GM19324 (cell line): ENCODE results near the gene RANBP17.

Experiments used
- ATAC-seq: cut with Tn5 transposase; IDR thresholded peaks from one replicate; pipeline ENCODE4 v1.9.1; 2021; ENCODE audit warnings: mild to moderate bottlenecking, moderate library complexity; ENCODE audit not compliant: unreplicated experiment, low FRiP score

RANBP17 gene

GRCh38 chr5:171223927-171224326, 362.1 kb downstream of the RANBP17 start:
- ATAC-seq, result no peak

GRCh38 chr5:171226096-171226754, 364.4 kb downstream of the RANBP17 start:
- no peak for ATAC-seq

- no peak for ATAC-seq
Measured at GRCh38 chr5:171226864-171227263, 365.0 kb downstream of the RANBP17 start.

GRCh38 chr5:171236651-171237050, 374.8 kb downstream of the RANBP17 start:
- no peak for ATAC-seq

- ATAC-seq, result no peak
Measured at GRCh38 chr5:171242521-171242920, 380.7 kb downstream of the RANBP17 start.

- ATAC-seq, result no peak
Measured at GRCh38 chr5:171246231-171246630, 384.4 kb downstream of the RANBP17 start.

GRCh38 chr5:171249460-171249859, 387.6 kb downstream of the RANBP17 start:
- ATAC-seq, result no peak

GRCh38 chr5:171250738-171251137, 388.9 kb downstream of the RANBP17 start:
- ATAC-seq, result no peak

- no peak for ATAC-seq
Measured at GRCh38 chr5:171251519-171251918, 389.7 kb downstream of the RANBP17 start.

- no peak for ATAC-seq
Measured at GRCh38 chr5:171252674-171253073, 390.9 kb downstream of the RANBP17 start.

- ATAC-seq, result no peak
Measured at GRCh38 chr5:171258737-171259415, 397.1 kb downstream of the RANBP17 start.

- no peak for ATAC-seq
Measured at GRCh38 chr5:171261361-171261760, 399.5 kb downstream of the RANBP17 start.

GRCh38 chr5:171261904-171262303, 400.1 kb downstream of the RANBP17 start:
- ATAC-seq, result no peak

- ATAC-seq, result no peak
Measured at GRCh38 chr5:171263181-171263580, 401.4 kb downstream of the RANBP17 start.

- no peak for ATAC-seq
Measured at GRCh38 chr5:171264843-171265242, 403.0 kb downstream of the RANBP17 start.

- no peak for ATAC-seq
Measured at GRCh38 chr5:171268700-171269620, 407.1 kb downstream of the RANBP17 start.

- no peak for ATAC-seq
Measured at GRCh38 chr5:171269717-171270116, 407.9 kb downstream of the RANBP17 start.

- ATAC-seq, result no peak
Measured at GRCh38 chr5:171270136-171270535, 408.3 kb downstream of the RANBP17 start.

- no peak for ATAC-seq
Measured at GRCh38 chr5:171271798-171272197, 410.0 kb downstream of the RANBP17 start.

GRCh38 chr5:171272996-171273970, 411.5 kb downstream of the RANBP17 start:
- no peak for ATAC-seq
